Kidney glomerular epithelial cell (primary cell): Measurements from ENCODE around the gene NUP85.
"Not testable (repeated sequence)": the region's sequence is repeated elsewhere in the genome, so short reads cannot be mapped to it uniquely, and the experiment has no call there.

Source experiments
- DNase-seq: peaks from one replicate; lab custom pipeline; 2025; lab: John Stamatoyannopoulos, UW

The NUP85 gene

GRCh38 chr17:75241996-75242460 lies 36.5 kb downstream of the NUP85 start:
- DNase-seq = no peak

GRCh38 chr17:75242461-75243042 lies 37.1 kb downstream of the NUP85 start:
- DNase-seq = no peak

- no peak for DNase-seq
These were observed 38.8 kb downstream of the NUP85 start for GRCh38 chr17:75244133-75244866.

- no peak for DNase-seq
These were observed 39.5 kb downstream of the NUP85 start for GRCh38 chr17:75245011-75245410.

GRCh38 chr17:75246404-75246803 lies 40.9 kb downstream of the NUP85 start:
- no peak for DNase-seq

- DNase-seq = no peak
These were observed 44.1 kb downstream of the NUP85 start for GRCh38 chr17:75249564-75249963.

GRCh38 chr17:75250009-75250471 lies 44.6 kb downstream of the NUP85 start:
- DNase-seq = peak; percentile 51

GRCh38 chr17:75252039-75252816 lies 46.7 kb downstream of the NUP85 start:
- no peak for DNase-seq

GRCh38 chr17:75255954-75256698 lies 50.6 kb downstream of the NUP85 start:
- not testable (repeated sequence) for DNase-seq

GRCh38 chr17:75257228-75257627 lies 51.7 kb downstream of the NUP85 start:
- DNase-seq = not testable (repeated sequence)

- no peak for DNase-seq
These were observed 55.3 kb downstream of the NUP85 start for GRCh38 chr17:75260641-75261335.

GRCh38 chr17:75261336-75262111 lies 56.0 kb downstream of the NUP85 start, which contains the start of the genes GGA3 and MRPS7:
Gene GGA3, minus strand, starts transcription at chr17:75261606. Its CDS starts 19 bp downstream, at chr17:75261587.
Gene MRPS7, plus strand, starts transcription at chr17:75261879. Its CDS starts 22 bp downstream, at chr17:75261901.
- peak; percentile 89 for DNase-seq

- no peak for DNase-seq
These were observed 56.7 kb downstream of the NUP85 start for GRCh38 chr17:75262112-75262606.

GRCh38 chr17:75263055-75263454 lies 57.6 kb downstream of the NUP85 start:
- no peak for DNase-seq

GRCh38 chr17:75265614-75266315 lies 60.3 kb downstream of the NUP85 start:
- no peak for DNase-seq

- no peak for DNase-seq
These were observed 61.1 kb downstream of the NUP85 start for GRCh38 chr17:75266316-75267152.

GRCh38 chr17:75267153-75267410 lies 61.6 kb downstream of the NUP85 start:
- no peak for DNase-seq

GRCh38 chr17:75267411-75268232 lies 62.1 kb downstream of the NUP85 start:
- DNase-seq = no peak
